OCI-LY7 (cell line): ENCODE results near the gene KIAA1671. TPM values are rescaled to one million over a fixed set of nuclear protein-coding genes. Genes with fewer than 3 reads are reported as not detected.

ENCODE experiments used
- BruUV-seq: library from RNA; stranded (reverse); fragments of 400-500 nt; replicated peaks from 2 replicates; lab custom pipeline; 2021; lab: Mats Ljungman, UMichigan
- CTCF ChIA-PET: fragments of 300-600 bp; sonication (Branson Sonifier 250); formaldehyde crosslinking; loops from one replicate; lab custom pipeline; 2022; ENCODE audit warnings: antibody characterized with exemption; ENCODE audit not compliant: unreplicated experiment; lab: Charles Lee
- POLR2A ChIA-PET: fragments of 300-600 bp; sonication (Branson Sonifier 250); formaldehyde crosslinking; loops from one replicate; lab custom pipeline; 2022; ENCODE audit warnings: antibody characterized with exemption; lab: Charles Lee
- DNase-seq: peaks from one replicate; pipeline ENCODE4 v3.0.0-alpha.2; 2015; ENCODE audit warnings: low spot score
- H2AFZ ChIP-seq: fragments of 200-600 bp; sonication (generic), shearing (Covaris generic); 2 replicates; pipeline ENCODE4 v1.6.1; 2014; ENCODE audit warnings: mild to moderate bottlenecking, antibody characterized with exemption, low read length, moderate library complexity
- H3K27ac ChIP-seq: fragments of 200-600 bp; sonication (generic); 2 replicates; pipeline ENCODE4 v1.5.1; 2014; ENCODE audit warnings: mixed run types, low read depth, mild to moderate bottlenecking, moderate library complexity, low read length, inconsistent platforms; ENCODE audit not compliant: poor library complexity, severe bottlenecking
- H3K36me3 ChIP-seq: fragments of 200-600 bp; sonication (generic); 2 replicates; pipeline ENCODE4 v1.6.1; 2014; ENCODE audit warnings: mild to moderate bottlenecking, antibody characterized with exemption, low read length, moderate library complexity, mixed read lengths; ENCODE audit not compliant: insufficient read depth
- H3K4me1 ChIP-seq: fragments of 200-600 bp; sonication (generic); 2 replicates; pipeline ENCODE4 v1.5.1; 2014; ENCODE audit warnings: mild to moderate bottlenecking, low read length; ENCODE audit not compliant: insufficient read depth, poor library complexity, severe bottlenecking
- H3K4me2 ChIP-seq: fragments of 200-600 bp; sonication (generic); 2 replicates; pipeline ENCODE4 v1.6.1; 2014; ENCODE audit warnings: mild to moderate bottlenecking, low read length
- H3K4me3 ChIP-seq: fragments of 200-600 bp; sonication (generic); 2 replicates; pipeline ENCODE4 v1.5.1; 2014; ENCODE audit warnings: mild to moderate bottlenecking, low read depth, low read length; ENCODE audit not compliant: poor library complexity, severe bottlenecking
- H3K79me2 ChIP-seq: fragments of 200-600 bp; sonication (generic); 2 replicates; pipeline ENCODE4 v1.6.1; 2016; ENCODE audit warnings: low read depth, mild to moderate bottlenecking, low read length, moderate library complexity, mixed read lengths; ENCODE audit not compliant: insufficient read depth
- H3K9me2 ChIP-seq: fragments of 200-600 bp; sonication (generic); 2 replicates; pipeline ENCODE4 v1.6.1; 2016; ENCODE audit warnings: mild to moderate bottlenecking, low read length, mixed read lengths; ENCODE audit not compliant: insufficient read depth
- H3K9me3 ChIP-seq: fragments of 200-600 bp; sonication (generic); 2 replicates; pipeline ENCODE4 v1.6.1; 2014; ENCODE audit warnings: mild to moderate bottlenecking, mixed run types, low read length, mixed read lengths
- H4K20me1 ChIP-seq: fragments of 200-600 bp; sonication (generic); 2 replicates; pipeline ENCODE4 v1.6.1; 2014; ENCODE audit warnings: mild to moderate bottlenecking, antibody characterized with exemption, low read length, moderate library complexity, mixed read lengths; ENCODE audit not compliant: insufficient read depth
- CTCF ChIP-seq: fragments of 200-600 bp; sonication (generic); conservative IDR thresholded peaks from 2 replicates; pipeline ENCODE4 v1.5.1; 2014; ENCODE audit warnings: mild to moderate bottlenecking, antibody characterized with exemption, low read length, moderate library complexity, mixed read lengths
- EZH2phosphoT487 ChIP-seq: fragments of 200-600 bp; sonication (generic); IDR thresholded peaks from 2 replicates; pipeline ENCODE4 v1.6.1; 2018; ENCODE audit warnings: low read depth, borderline replicate concordance, mild to moderate bottlenecking, mixed run types, antibody characterized with exemption, low read length, moderate library complexity, mixed read lengths
- intact Hi-C: fragments of 100-400 bp; cut with micrococcal nuclease; formaldehyde crosslinking; loops from one replicate; pipeline ENCODE4 v1.10.0; 2022; ENCODE audit not compliant: unreplicated experiment
- total RNA-seq, 2 experiments: library from RNA; depleted of rRNA in 1 of 2; stranded (reverse); fragments of >200 nt in 1 of 2; shearing (Covaris generic) in 1 of 2; gene quantifications; 2 replicates each; pipeline ENCODE4 v1.2.3, GENCODE V29; 2014 to 2022

KIAA1671 gene
- total RNA-seq, 2 experiments from 2014 or later = not detected

GRCh38 chr22:24920029-24920428 lies 32.5 kb upstream of the KIAA1671 start:
- TF ChIP-seq EZH2phosphoT487 = no peak
- TF ChIP-seq CTCF = no peak
- Histone ChIP-seq H3K79me2 (no peaks in the 10 kb centered on the region), H3K9me3 (no peaks in the 10 kb centered on the region), H3K4me2 (no peak overlapping the region), H3K9me2 (no peaks in the 10 kb centered on the region), H3K4me1 (no peaks in the 10 kb centered on the region), H3K36me3 (no peaks in the 10 kb centered on the region), H3K27ac (no peak overlapping the region), H4K20me1 (no peaks in the 10 kb centered on the region), H3K4me3 (no peak overlapping the region), H2AFZ (no peak overlapping the region)
- DNase-seq = no peak
- CTCF ChIA-PET = no interaction called here
- POLR2A ChIA-PET = no interaction called here
- intact Hi-C loops = no loop called here
- BruUV-seq = no TSS peak

GRCh38 chr22:24925586-24926427 lies 26.7 kb upstream of the KIAA1671 start:
- no peak overlapping the region for H3K4me3 ChIP-seq
- POLR2A ChIA-PET = no interaction called here
- BruUV-seq = no TSS peak
- H3K9me3 ChIP-seq = no peaks in the 10 kb centered on the region
- H3K4me2 ChIP-seq = no peak overlapping the region
- intact Hi-C loops = no loop called here
- no peak overlapping the region for H3K27ac ChIP-seq
- TF ChIP-seq CTCF (no peak), EZH2phosphoT487 (no peak)
- H3K36me3 ChIP-seq = no peaks in the 10 kb centered on the region
- H2AFZ ChIP-seq = no peak overlapping the region
- H3K4me1 ChIP-seq = no peaks in the 10 kb centered on the region
- no peaks in the 10 kb centered on the region for H3K9me2 ChIP-seq
- CTCF ChIA-PET = no interaction called here
- no peaks in the 10 kb centered on the region for H3K79me2 ChIP-seq
- no peak for DNase-seq
- H4K20me1 ChIP-seq = no peaks in the 10 kb centered on the region

GRCh38 chr22:24926428-24926725 lies 26.1 kb upstream of the KIAA1671 start:
- TF ChIP-seq CTCF = no peak
- TF ChIP-seq EZH2phosphoT487 = no peak
- CTCF ChIA-PET = no interaction called here

More at GRCh38 chr22:24926428-24926725, 26.1 kb upstream of the KIAA1671 start:
- no TSS peak for BruUV-seq
- no peaks in the 10 kb centered on the region for H3K36me3 ChIP-seq
- no peaks in the 10 kb centered on the region for H3K9me2 ChIP-seq
- H3K9me3 ChIP-seq = no peaks in the 10 kb centered on the region
- H3K79me2 ChIP-seq = no peaks in the 10 kb centered on the region
- no peaks in the 10 kb centered on the region for H4K20me1 ChIP-seq
- intact Hi-C loops = no loop called here
- no peak overlapping the region for H2AFZ ChIP-seq
- no peak overlapping the region for H3K4me2 ChIP-seq
- no peak overlapping the region for H3K4me3 ChIP-seq
- DNase-seq = no peak
- POLR2A ChIA-PET = no interaction called here
- no peak overlapping the region for H3K27ac ChIP-seq
- no peaks in the 10 kb centered on the region for H3K4me1 ChIP-seq
